BE2C (cell line): ENCODE results near the gene SERTM2.
A peak's percentile ranks its signal among the peaks of the same experiment; 100 is the strongest.

Experiments used
- DNase-seq: peaks from one replicate; pipeline ENCODE4 v3.0.0-alpha.2; 2020
- H3K27me3 ChIP-seq: fragments of 250-450 bp; sonication (Bioruptor Pico); 2 replicates; pipeline ENCODE4 v1.5.1; 2020; ENCODE audit warnings: mild to moderate bottlenecking
- H3K36me3 ChIP-seq: fragments of 250-450 bp; sonication (Bioruptor Pico); 2 replicates; pipeline ENCODE4 v1.5.1; 2020; ENCODE audit warnings: mild to moderate bottlenecking
- H3K4me1 ChIP-seq: fragments of 250-450 bp; sonication (Bioruptor Pico); 2 replicates; pipeline ENCODE4 v1.5.1; 2020
- H3K4me3 ChIP-seq: 2 replicates; pipeline ENCODE4 v1.5.1; 2011; ENCODE audit warnings: low read depth, low read length
- H3K9me3 ChIP-seq: fragments of 250-450 bp; sonication (Bioruptor Pico); 2 replicates; pipeline ENCODE4 v1.5.1; 2020
- TF ChIP-seq, protein P1 (sequence below): IDR thresholded peaks from 2 replicates; pipeline ENCODE4 v1.5.1; 2012; ENCODE audit warnings: mild to moderate bottlenecking, low read depth, low read length

SERTM2 gene

DNA sequence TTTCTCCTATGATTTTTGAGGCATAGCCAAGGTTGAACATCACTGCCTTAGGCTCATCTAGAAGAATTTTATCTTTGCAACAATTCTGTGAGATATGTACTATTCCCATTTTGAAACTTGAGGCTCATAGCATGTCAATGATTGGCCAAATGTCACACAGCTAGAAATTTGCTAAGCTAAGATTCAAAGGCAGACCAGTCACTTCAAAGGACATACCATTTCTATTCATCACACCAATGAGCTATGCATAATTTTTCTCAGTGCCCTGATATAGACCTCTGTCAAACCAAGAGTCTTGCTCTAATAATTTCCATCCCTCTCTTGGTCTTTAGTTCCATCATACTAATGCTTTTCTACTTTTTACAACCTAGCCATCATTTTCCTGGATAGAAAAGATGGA is 27.6 kb upstream of the SERTM2 start:
- Histone ChIP-seq H3K27me3 (no peaks in the 10 kb centered on the region), H3K9me3 (no peaks in the 10 kb centered on the region), H3K36me3 (no peaks in the 10 kb centered on the region), H3K4me3 (no peak overlapping the region), H3K4me1 (peaks cover 13% of the 10 kb centered on the region; the same call in 1 of the 2 replicates)
- DNase-seq, result no peak
- TF ChIP-seq, protein P1, sequence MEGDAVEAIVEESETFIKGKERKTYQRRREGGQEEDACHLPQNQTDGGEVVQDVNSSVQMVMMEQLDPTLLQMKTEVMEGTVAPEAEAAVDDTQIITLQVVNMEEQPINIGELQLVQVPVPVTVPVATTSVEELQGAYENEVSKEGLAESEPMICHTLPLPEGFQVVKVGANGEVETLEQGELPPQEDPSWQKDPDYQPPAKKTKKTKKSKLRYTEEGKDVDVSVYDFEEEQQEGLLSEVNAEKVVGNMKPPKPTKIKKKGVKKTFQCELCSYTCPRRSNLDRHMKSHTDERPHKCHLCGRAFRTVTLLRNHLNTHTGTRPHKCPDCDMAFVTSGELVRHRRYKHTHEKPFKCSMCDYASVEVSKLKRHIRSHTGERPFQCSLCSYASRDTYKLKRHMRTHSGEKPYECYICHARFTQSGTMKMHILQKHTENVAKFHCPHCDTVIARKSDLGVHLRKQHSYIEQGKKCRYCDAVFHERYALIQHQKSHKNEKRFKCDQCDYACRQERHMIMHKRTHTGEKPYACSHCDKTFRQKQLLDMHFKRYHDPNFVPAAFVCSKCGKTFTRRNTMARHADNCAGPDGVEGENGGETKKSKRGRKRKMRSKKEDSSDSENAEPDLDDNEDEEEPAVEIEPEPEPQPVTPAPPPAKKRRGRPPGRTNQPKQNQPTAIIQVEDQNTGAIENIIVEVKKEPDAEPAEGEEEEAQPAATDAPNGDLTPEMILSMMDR, result no peak

DNA sequence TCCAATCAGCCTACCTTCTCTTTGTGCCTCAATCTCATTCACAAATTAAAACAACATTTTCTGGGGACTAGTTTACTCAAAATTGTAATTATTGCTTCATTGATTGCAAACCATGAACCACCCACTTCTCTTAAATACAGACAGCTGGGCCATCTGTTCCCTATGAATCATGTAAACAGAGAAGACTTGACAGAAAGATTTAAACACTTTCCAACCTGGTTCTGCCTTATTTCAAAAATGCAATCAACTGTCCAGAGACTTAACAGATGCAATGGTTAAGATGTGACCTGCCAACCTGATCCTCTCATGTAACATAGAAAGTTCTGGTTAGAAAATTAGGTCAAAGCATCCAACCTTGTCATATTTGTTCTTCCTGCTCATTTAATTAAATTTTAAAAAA is 20.8 kb upstream of the SERTM2 start:
- Histone ChIP-seq H3K36me3 (no peaks in the 10 kb centered on the region), H3K4me3 (no peak overlapping the region), H3K4me1 (peaks cover 35% of the 10 kb centered on the region), H3K9me3 (no peaks in the 10 kb centered on the region), H3K27me3 (no peaks in the 10 kb centered on the region)
- TF ChIP-seq, protein P1, result no peak
- DNase-seq, result peak; percentile 31

DNA sequence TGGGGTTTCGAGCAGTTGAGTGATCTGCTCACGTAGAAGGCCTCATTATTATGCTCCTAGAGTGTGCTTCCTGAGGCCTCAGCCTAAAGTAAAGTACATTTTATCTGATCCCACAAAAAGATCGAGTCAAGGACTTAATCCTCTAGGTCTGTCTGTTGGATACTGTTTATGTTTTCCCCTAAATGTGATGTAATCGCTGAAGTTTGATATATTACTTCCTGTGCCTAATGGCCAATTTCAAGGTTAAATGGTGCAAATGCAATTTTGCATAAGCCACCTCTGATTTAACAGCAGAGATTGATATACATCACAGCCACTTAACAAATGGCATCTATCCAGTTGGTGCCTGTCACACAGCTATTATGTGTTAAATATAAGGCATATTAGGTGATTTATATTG is 19.4 kb upstream of the SERTM2 start:
- Histone ChIP-seq H3K9me3 (no peaks in the 10 kb centered on the region), H3K4me1 (peaks cover 35% of the 10 kb centered on the region), H3K36me3 (no peaks in the 10 kb centered on the region), H3K4me3 (no peak overlapping the region), H3K27me3 (no peaks in the 10 kb centered on the region)
- TF ChIP-seq, protein P1, result no peak
- peak; percentile 34 for DNase-seq

DNA sequence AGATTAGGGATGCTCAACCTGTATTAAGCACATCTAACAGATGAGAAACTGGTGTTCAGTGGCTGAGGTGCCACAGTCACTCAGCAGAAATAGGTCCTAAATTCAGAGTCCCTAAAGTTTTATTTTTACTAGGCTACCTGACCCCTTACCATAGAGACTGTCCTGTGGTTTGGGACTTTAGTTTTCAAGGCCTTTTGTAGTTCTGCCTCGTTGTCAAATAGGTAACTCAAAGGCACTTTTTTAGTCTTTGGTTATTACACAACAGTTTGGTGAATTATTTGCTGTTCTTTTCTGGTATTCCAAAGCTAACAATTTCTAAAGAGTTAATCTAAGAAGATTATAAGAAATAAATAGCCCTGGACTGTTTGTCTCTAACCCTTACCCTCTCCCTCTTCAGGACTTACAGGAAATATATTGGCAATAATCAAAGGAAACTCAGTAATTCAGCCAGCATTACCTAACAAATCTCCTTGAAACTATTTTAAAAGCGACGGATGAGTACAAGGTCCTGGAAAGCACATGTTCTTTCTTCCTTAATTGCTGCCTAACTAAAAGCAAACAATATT is 12.8 kb upstream of the SERTM2 start:
- Histone ChIP-seq H3K27me3 (no peaks in the 10 kb centered on the region), H3K36me3 (no peaks in the 10 kb centered on the region), H3K9me3 (no peaks in the 10 kb centered on the region), H3K4me1 (peaks cover 6% of the 10 kb centered on the region; the same call in 1 of the 2 replicates), H3K4me3 (no peak overlapping the region)
- DNase-seq, result no peak
- TF ChIP-seq, protein P1, result no peak

DNA sequence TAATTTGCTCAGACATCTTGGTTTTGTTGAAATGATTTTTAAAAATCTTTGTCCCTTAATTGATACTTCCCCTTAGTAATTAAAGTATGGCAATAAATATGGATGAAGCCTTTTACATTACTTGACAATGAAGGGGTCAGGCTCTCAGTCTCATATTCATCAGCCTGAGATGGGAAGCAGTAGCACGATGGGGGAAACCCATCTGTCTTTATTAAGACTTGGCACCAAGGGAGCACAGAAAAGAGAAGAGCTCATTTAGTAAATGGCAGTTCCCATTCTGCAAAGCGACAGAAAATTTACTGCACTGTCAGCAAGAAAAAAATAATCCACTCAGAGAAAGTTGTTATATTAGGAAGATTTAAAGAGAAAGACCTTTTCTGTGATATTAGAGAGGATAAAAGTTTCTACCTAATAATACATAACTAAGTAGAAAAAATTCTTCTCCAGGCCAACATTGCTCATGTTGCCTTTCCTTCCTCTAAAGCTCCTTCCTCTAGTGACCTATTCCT is 7.9 kb upstream of the SERTM2 start:
- no peaks in the 10 kb centered on the region for H3K9me3 ChIP-seq
- no peak for DNase-seq
- TF ChIP-seq, protein P1, result no peak

DNA sequence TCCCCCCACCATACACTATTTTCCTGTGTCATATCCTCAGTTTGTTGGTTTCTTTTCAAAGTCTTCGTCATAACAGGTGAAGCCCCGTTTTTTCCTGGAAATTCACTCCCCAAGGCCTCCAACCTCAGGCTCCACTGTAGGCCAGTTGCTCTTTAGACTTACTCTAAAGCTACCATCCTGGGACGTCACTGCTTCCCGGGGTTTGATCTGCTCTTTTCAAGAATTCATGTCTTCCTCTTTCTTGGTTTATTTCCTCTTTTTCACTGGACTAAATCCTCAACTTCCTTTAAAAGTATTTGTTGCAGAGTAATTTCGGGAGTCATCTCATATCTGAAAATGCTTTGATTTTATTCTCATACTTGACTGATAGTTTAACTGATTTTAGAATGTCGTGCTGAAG is 6.5 kb upstream of the SERTM2 start:
- no peaks in the 10 kb centered on the region for H3K27me3 ChIP-seq
- H3K36me3 ChIP-seq, result no peaks in the 10 kb centered on the region
- no peaks in the 10 kb centered on the region for H3K9me3 ChIP-seq
- TF ChIP-seq, protein P1, result no peak
- H3K4me1 ChIP-seq, result no peaks in the 10 kb centered on the region
- DNase-seq, result no peak
- H3K4me3 ChIP-seq, result no peak overlapping the region

More for the DNA sequence above, 7.9 kb upstream of the SERTM2 start:
- H3K27me3 ChIP-seq, result no peaks in the 10 kb centered on the region
- H3K4me3 ChIP-seq, result no peak overlapping the region
- H3K36me3 ChIP-seq, result no peaks in the 10 kb centered on the region
- H3K4me1 ChIP-seq, result no peaks in the 10 kb centered on the region
